ENCODE measurements around the gene SDR39U1.

GRCh38 chr14:24430682-24431568, 11.7 kb downstream of the SDR39U1 start:
- TF ChIP-seq, protein P1, sequence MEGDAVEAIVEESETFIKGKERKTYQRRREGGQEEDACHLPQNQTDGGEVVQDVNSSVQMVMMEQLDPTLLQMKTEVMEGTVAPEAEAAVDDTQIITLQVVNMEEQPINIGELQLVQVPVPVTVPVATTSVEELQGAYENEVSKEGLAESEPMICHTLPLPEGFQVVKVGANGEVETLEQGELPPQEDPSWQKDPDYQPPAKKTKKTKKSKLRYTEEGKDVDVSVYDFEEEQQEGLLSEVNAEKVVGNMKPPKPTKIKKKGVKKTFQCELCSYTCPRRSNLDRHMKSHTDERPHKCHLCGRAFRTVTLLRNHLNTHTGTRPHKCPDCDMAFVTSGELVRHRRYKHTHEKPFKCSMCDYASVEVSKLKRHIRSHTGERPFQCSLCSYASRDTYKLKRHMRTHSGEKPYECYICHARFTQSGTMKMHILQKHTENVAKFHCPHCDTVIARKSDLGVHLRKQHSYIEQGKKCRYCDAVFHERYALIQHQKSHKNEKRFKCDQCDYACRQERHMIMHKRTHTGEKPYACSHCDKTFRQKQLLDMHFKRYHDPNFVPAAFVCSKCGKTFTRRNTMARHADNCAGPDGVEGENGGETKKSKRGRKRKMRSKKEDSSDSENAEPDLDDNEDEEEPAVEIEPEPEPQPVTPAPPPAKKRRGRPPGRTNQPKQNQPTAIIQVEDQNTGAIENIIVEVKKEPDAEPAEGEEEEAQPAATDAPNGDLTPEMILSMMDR (conservative IDR thresholded peaks at IDR 0.05; ENCODE audit: low read depth, low read length): no peak
- no peak for TF ChIP-seq EZH2 (IDR thresholded peaks at IDR 0.05; ENCODE audit: low read length, unreplicated experiment)
- no peak for TF ChIP-seq EZH2phosphoT487 (IDR thresholded peaks at IDR 0.05; ENCODE audit: borderline replicate concordance, low read length)

All from PC-3 (cell line).